ENCODE results near the gene SDHB. TPM values are rescaled to one million over a fixed set of nuclear protein-coding genes. Genes with fewer than 3 reads are reported as not detected.
A peak's percentile ranks its signal among the peaks of the same experiment; 100 is the strongest.

Gene SDHB
- total RNA-seq, 5 donors from 2014 or later (not counting 1 experiment from before 2014, with no cell fraction given), result 46.2 to 61.7 (median 57.6) TPM

GRCh38 chr1:17078991-17079868 is 25.4 kb upstream of the SDHB start:
- Mint-ChIP-seq H3K4me3 (no peak overlapping the region), H3K36me3 (no peaks in the 10 kb centered on the region), H3K4me1 (no peaks in the 10 kb centered on the region), H3K27ac (no peak overlapping the region), H3K27me3 (peaks cover 0 to 2% of the 10 kb centered on the region in 2 donors), H3K9me3 (no peaks in the 10 kb centered on the region)
- ATAC-seq (replicated peaks in 1 of 4) (no peak), DNase-seq (no peak)
- no peak overlapping the region for H3K27ac ChIP-seq (ENCODE audit: low read length)
- CTCF ChIA-PET, result no interaction called here
- no peaks in the 10 kb centered on the region for H3K36me3 ChIP-seq (ENCODE audit: control insufficient read depth in 2 of 2, extremely low read depth in 1 of 2, insufficient read depth in 1 of 2, low read length in 1 of 2)
- H3K9me3 ChIP-seq, result no peaks in the 10 kb centered on the region
- 77% methylated on average over 9 of the region's 16 CpGs for WGBS (ENCODE audit: insufficient coverage)
- H3K27me3 ChIP-seq (replicated peaks in 1 of 2; ENCODE audit: control insufficient read depth in 2 of 2, extremely low read depth in 1 of 2, insufficient read depth in 2 of 2, low read length in 1 of 2), result peaks cover 0 to 11% of the 10 kb centered on the region in 2 experiments
- no peaks in the 10 kb centered on the region for H3K4me1 ChIP-seq (ENCODE audit: control insufficient read depth in 1 of 2, extremely low read depth in 1 of 2, insufficient read depth in 2 of 2, low read length in 2 of 2)
- POLR2A ChIA-PET, result no interaction called here
- no peak overlapping the region for H3K4me3 ChIP-seq (ENCODE audit: control insufficient read depth in 1 of 2, extremely low read depth in 1 of 2, low read length in 1 of 2)

GRCh38 chr1:17075470-17076255 is 21.8 kb upstream of the SDHB start:
- no peaks in the 10 kb centered on the region for H3K36me3 Mint-ChIP-seq
- no peaks in the 10 kb centered on the region for H3K4me1 Mint-ChIP-seq
- DNase-seq (peak in 2 of 35 experiments; percentile 4 to 14), ATAC-seq (replicated peaks in 1 of 4) (peak in 2 of 4 experiments; percentile 13 to 44)
- no peak overlapping the region for H3K4me3 ChIP-seq (ENCODE audit: control insufficient read depth in 1 of 2, extremely low read depth in 1 of 2, low read length in 1 of 2)
- H3K27me3 Mint-ChIP-seq, result no peaks in the 10 kb centered on the region
- WGBS (ENCODE audit: insufficient coverage), result 82% methylated on average over 11 of the region's 17 CpGs
- H3K36me3 ChIP-seq (ENCODE audit: control insufficient read depth in 2 of 2, extremely low read depth in 1 of 2, insufficient read depth in 1 of 2, low read length in 1 of 2), result no peaks in the 10 kb centered on the region
- peaks cover 0 to 10% of the 10 kb centered on the region in 2 experiments for H3K27me3 ChIP-seq (replicated peaks in 1 of 2; ENCODE audit: control insufficient read depth in 2 of 2, extremely low read depth in 1 of 2, insufficient read depth in 2 of 2, low read length in 1 of 2)
- no peak overlapping the region for H3K27ac ChIP-seq (ENCODE audit: low read length)
- no peaks in the 10 kb centered on the region for H3K9me3 Mint-ChIP-seq
- POLR2A ChIA-PET, result no interaction called here
- no peak overlapping the region for H3K4me3 Mint-ChIP-seq
- CTCF ChIA-PET, result interaction anchor here in 1 of 2 donors (0.6 kb wide), 1 partner anchor 193 kb away, joined by 3 read pairs; no protein-coding TSS in a partner anchor
- no peaks in the 10 kb centered on the region for H3K9me3 ChIP-seq
- no peak overlapping the region for H3K27ac Mint-ChIP-seq
- H3K4me1 ChIP-seq (ENCODE audit: control insufficient read depth in 1 of 2, extremely low read depth in 1 of 2, insufficient read depth in 2 of 2, low read length in 2 of 2), result no peaks in the 10 kb centered on the region

- H3K27me3 ChIP-seq (replicated peaks in 1 of 2; ENCODE audit: control insufficient read depth in 2 of 2, extremely low read depth in 1 of 2, insufficient read depth in 2 of 2, low read length in 1 of 2), result peaks cover 0 to 4% of the 10 kb centered on the region in 2 experiments
- H3K4me1 ChIP-seq (ENCODE audit: control insufficient read depth in 1 of 2, extremely low read depth in 1 of 2, insufficient read depth in 2 of 2, low read length in 2 of 2), result no peaks in the 10 kb centered on the region
- Mint-ChIP-seq H3K4me1 (no peaks in the 10 kb centered on the region), H3K9me3 (no peaks in the 10 kb centered on the region), H3K4me3 (no peak overlapping the region), H3K27me3 (peaks cover 0 to 5% of the 10 kb centered on the region in 2 donors), H3K27ac (no peak overlapping the region), H3K36me3 (no peaks in the 10 kb centered on the region)
- ChIA-PET POLR2A (no interaction called here), CTCF (no interaction called here)
- WGBS (ENCODE audit: insufficient coverage), result 93% methylated on average over 2 of the region's 6 CpGs
- ATAC-seq (replicated peaks in 1 of 4) (no peak), DNase-seq (no peak)
- H3K4me3 ChIP-seq (ENCODE audit: control insufficient read depth in 1 of 2, extremely low read depth in 1 of 2, low read length in 1 of 2), result no peak overlapping the region
- H3K36me3 ChIP-seq (ENCODE audit: control insufficient read depth in 2 of 2, extremely low read depth in 1 of 2, insufficient read depth in 1 of 2, low read length in 1 of 2), result no peaks in the 10 kb centered on the region
- no peak overlapping the region for H3K27ac ChIP-seq (ENCODE audit: low read length)
- H3K9me3 ChIP-seq, result no peaks in the 10 kb centered on the region
Measured at GRCh38 chr1:17071794-17072193, 18.0 kb upstream of the SDHB start.

GRCh38 chr1:17070163-17070525 is 16.3 kb upstream of the SDHB start:
- DNase-seq (no peak), ATAC-seq (replicated peaks in 1 of 4) (no peak)
- H3K27me3 Mint-ChIP-seq, result peaks cover 0 to 5% of the 10 kb centered on the region in 2 donors
- H3K36me3 Mint-ChIP-seq, result no peaks in the 10 kb centered on the region
- Histone ChIP-seq H3K4me1 (ENCODE audit: control insufficient read depth in 1 of 2, extremely low read depth in 1 of 2, insufficient read depth in 2 of 2, low read length in 2 of 2) (no peaks in the 10 kb centered on the region), H3K27me3 (replicated peaks in 1 of 2; ENCODE audit: control insufficient read depth in 2 of 2, extremely low read depth in 1 of 2, insufficient read depth in 2 of 2, low read length in 1 of 2) (peaks cover 0 to 12% of the 10 kb centered on the region in 2 experiments), H3K36me3 (ENCODE audit: control insufficient read depth in 2 of 2, extremely low read depth in 1 of 2, insufficient read depth in 1 of 2, low read length in 1 of 2) (no peaks in the 10 kb centered on the region), H3K4me3 (ENCODE audit: control insufficient read depth in 1 of 2, extremely low read depth in 1 of 2, low read length in 1 of 2) (no peak overlapping the region), H3K9me3 (no peaks in the 10 kb centered on the region), H3K27ac (ENCODE audit: low read length) (no peak overlapping the region)
- 76% methylated on average over 6 of the region's 10 CpGs for WGBS (ENCODE audit: insufficient coverage)
- H3K27ac Mint-ChIP-seq, result no peak overlapping the region
- no peak overlapping the region for H3K4me3 Mint-ChIP-seq
- ChIA-PET POLR2A (no interaction called here), CTCF (no interaction called here)
- H3K4me1 Mint-ChIP-seq, result no peaks in the 10 kb centered on the region
- no peaks in the 10 kb centered on the region for H3K9me3 Mint-ChIP-seq

GRCh38 chr1:17069452-17070162 is 15.8 kb upstream of the SDHB start:
- no peak overlapping the region for H3K27ac Mint-ChIP-seq
- no peaks in the 10 kb centered on the region for H3K9me3 Mint-ChIP-seq
- Histone ChIP-seq H3K36me3 (ENCODE audit: control insufficient read depth in 2 of 2, extremely low read depth in 1 of 2, insufficient read depth in 1 of 2, low read length in 1 of 2) (no peaks in the 10 kb centered on the region), H3K9me3 (peaks cover 2% of the 10 kb centered on the region), H3K4me1 (ENCODE audit: control insufficient read depth in 1 of 2, extremely low read depth in 1 of 2, insufficient read depth in 2 of 2, low read length in 2 of 2) (no peaks in the 10 kb centered on the region), H3K27ac (ENCODE audit: low read length) (no peak overlapping the region), H3K27me3 (replicated peaks in 1 of 2; ENCODE audit: control insufficient read depth in 2 of 2, extremely low read depth in 1 of 2, insufficient read depth in 2 of 2, low read length in 1 of 2) (peaks cover 0 to 12% of the 10 kb centered on the region in 2 experiments), H3K4me3 (ENCODE audit: control insufficient read depth in 1 of 2, extremely low read depth in 1 of 2, low read length in 1 of 2) (no peak overlapping the region)
- DNase-seq (no peak), ATAC-seq (replicated peaks in 1 of 4) (no peak)
- CTCF ChIA-PET, result no interaction called here
- no peaks in the 10 kb centered on the region for H3K4me1 Mint-ChIP-seq
- no peaks in the 10 kb centered on the region for H3K36me3 Mint-ChIP-seq
- POLR2A ChIA-PET, result no interaction called here
- no peak overlapping the region for H3K4me3 Mint-ChIP-seq
- H3K27me3 Mint-ChIP-seq, result peaks cover 0 to 5% of the 10 kb centered on the region in 2 donors
- 82% methylated on average over 6 of the region's 6 CpGs for WGBS (ENCODE audit: insufficient coverage)

GRCh38 chr1:17068789-17069188 is 15.0 kb upstream of the SDHB start:
- H3K27me3 Mint-ChIP-seq, result peaks cover 0 to 5% of the 10 kb centered on the region in 2 donors
- ChIA-PET POLR2A (no interaction called here), CTCF (no interaction called here)
- WGBS (ENCODE audit: insufficient coverage), result 82% methylated on average over 9 of the region's 12 CpGs
- H3K27ac ChIP-seq (ENCODE audit: low read length), result no peak overlapping the region
- H3K9me3 Mint-ChIP-seq, result no peaks in the 10 kb centered on the region
- no peaks in the 10 kb centered on the region for H3K4me1 ChIP-seq (ENCODE audit: control insufficient read depth in 1 of 2, extremely low read depth in 1 of 2, insufficient read depth in 2 of 2, low read length in 2 of 2)
- DNase-seq (no peak), ATAC-seq (replicated peaks in 1 of 4) (no peak)
- no peak overlapping the region for H3K4me3 ChIP-seq (ENCODE audit: control insufficient read depth in 1 of 2, extremely low read depth in 1 of 2, low read length in 1 of 2)
- no peaks in the 10 kb centered on the region for H3K36me3 Mint-ChIP-seq
- H3K36me3 ChIP-seq (ENCODE audit: control insufficient read depth in 2 of 2, extremely low read depth in 1 of 2, insufficient read depth in 1 of 2, low read length in 1 of 2), result no peaks in the 10 kb centered on the region
- no peak overlapping the region for H3K27ac Mint-ChIP-seq
- no peak overlapping the region for H3K4me3 Mint-ChIP-seq
- no peaks in the 10 kb centered on the region for H3K4me1 Mint-ChIP-seq
- H3K9me3 ChIP-seq, result peaks cover 2% of the 10 kb centered on the region
- H3K27me3 ChIP-seq (replicated peaks in 1 of 2; ENCODE audit: control insufficient read depth in 2 of 2, extremely low read depth in 1 of 2, insufficient read depth in 2 of 2, low read length in 1 of 2), result peaks cover 0 to 12% of the 10 kb centered on the region in 2 experiments

All from T-cell (primary cell).